DMS114 treated with DMSO at 0.1 percent for 48 hours (cell line): ENCODE data around the gene LAG3.

Experiments
- DNase-seq: peaks from one replicate; lab custom pipeline; 2025; ENCODE audit not compliant: unreplicated experiment; lab: John Stamatoyannopoulos, UW

LAG3 gene

DNA sequence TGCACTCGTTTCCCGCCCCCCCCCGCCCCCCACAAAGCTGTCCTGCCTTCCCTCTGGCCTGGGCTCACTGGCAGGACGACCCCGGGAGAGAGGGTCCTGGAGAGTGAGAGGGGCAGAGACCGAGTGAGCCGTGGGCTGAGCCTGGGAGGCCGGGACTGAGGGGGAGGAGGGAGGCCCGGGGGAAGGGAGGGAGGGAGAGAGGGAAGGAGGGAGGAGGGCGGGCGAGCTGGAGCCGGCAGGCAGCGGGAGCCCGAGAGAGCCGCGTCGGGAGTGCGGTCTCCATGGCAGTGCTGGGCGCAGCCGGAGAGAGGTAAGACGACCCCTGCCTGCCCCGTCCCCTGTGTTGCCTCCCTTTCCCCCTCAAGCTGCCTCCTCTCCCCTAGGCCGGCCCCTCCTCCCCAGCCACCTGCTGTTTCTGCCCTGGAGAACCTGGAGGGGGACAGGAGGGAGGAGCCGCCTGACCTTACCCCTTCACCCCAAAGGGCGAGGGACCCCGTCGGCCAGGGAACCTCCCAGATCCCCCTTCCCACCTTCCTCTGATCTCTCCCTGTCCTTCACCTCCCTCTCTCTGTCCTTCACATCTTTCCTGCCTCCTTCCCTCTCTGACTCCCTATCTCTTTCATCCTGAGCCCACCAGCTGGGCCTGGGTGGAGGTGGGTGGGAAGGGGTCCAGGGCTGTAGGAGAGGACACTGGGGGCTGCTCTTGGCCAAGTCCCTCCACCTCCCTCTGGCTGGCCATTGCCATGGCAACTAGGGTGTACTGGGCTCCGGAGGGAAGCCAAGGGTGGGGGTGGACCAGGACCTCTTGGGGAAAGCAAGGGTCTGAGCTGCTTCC is 49.5 kb downstream of the LAG3 start, which contains the start of gene GPR162:
Gene GPR162 (plus strand): TSS at position 231 of the 835 bp plus-strand sequence. CDS start 2,078 bp downstream, outside the sequence.
- DNase-seq, result no peak

GRCh38 chr12:6822426-6823135 is 50.3 kb downstream of the LAG3 start:
- no peak for DNase-seq

DNA sequence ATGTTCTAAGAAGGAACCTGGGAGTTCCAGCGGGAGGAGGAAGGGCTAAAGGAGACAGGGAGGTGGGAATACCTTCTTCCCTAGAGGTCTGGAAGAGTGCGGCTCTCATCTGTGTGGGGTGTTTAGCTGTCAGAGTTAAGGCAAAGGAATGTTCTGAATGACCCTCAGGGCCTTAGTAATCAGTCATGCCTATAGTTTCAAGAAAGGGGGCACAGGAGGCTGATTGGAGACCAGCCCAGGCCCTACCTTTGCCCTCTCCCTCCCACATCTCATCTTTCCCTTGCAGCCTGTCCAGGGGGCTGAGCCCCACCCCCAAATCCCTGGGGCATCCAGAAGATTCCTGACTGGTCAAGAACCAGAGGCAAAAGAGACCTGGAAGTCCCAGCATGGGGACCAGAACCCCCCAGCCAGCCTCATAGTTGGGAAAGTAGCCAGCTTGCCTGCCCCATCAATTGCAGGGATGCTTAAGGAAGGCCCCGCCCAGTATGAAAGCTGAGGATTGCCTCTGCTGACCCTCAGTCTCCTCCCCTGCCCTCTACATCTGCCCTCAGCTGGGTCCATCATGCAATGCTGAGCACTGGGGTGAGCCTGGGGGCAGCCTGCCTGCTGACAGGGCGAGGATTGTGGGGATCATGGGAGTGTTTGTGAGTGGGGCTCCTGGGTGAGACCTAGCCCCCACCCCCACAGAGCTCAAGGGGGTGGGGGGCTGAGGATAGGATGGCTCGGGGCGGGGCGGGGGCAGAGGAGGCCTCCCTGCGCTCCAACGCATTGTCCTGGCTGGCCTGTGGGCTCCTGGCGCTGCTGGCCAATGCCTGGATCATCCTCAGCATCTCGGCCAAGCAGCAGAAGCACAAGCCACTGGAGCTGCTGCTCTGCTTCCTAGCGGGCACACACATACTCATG is 51.1 kb downstream of the LAG3 start:
- no peak for DNase-seq

DNA sequence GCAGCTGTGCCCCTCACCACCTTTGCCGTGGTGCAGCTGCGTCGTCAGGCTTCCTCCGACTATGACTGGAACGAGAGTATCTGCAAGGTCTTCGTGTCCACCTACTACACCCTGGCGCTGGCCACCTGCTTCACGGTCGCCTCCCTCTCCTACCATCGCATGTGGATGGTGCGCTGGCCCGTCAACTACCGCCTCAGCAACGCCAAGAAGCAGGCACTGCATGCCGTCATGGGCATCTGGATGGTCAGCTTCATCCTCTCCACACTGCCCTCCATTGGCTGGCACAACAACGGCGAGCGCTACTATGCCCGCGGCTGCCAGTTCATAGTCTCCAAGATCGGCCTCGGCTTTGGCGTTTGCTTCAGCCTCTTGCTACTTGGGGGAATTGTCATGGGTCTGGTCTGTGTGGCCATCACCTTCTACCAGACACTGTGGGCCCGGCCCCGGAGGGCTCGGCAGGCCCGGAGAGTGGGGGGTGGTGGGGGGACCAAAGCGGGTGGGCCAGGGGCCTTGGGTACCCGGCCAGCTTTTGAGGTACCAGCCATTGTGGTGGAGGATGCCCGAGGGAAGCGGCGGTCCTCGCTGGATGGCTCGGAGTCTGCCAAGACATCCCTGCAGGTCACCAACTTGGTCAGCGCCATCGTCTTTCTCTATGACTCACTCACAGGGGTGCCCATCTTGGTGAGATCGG is 51.9 kb downstream of the LAG3 start:
- no peak for DNase-seq

DNA sequence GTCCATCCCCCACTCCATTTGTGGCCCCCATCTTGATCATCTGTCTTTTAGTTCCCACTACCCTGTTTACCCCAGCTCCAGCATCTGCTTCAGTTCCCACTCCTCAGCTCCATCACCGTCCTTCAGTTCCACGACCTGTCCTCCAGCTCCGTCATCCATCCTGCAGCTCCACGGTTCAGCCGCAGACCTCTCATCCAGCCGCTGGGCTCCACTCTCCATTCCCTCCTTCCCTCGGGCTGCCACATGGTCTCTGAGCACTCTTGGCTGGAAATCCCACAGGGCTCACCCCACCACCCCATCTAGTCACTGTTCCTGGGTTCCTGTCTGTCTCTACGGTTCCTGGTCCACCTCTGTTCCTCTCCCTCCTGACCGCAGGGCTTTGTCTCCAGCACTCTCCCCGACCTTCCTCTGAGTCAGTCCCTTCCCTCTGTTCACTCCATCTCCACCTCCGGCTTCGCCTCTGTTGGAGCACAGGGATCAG is 52.6 kb downstream of the LAG3 start:
- DNase-seq, result no peak

DNA sequence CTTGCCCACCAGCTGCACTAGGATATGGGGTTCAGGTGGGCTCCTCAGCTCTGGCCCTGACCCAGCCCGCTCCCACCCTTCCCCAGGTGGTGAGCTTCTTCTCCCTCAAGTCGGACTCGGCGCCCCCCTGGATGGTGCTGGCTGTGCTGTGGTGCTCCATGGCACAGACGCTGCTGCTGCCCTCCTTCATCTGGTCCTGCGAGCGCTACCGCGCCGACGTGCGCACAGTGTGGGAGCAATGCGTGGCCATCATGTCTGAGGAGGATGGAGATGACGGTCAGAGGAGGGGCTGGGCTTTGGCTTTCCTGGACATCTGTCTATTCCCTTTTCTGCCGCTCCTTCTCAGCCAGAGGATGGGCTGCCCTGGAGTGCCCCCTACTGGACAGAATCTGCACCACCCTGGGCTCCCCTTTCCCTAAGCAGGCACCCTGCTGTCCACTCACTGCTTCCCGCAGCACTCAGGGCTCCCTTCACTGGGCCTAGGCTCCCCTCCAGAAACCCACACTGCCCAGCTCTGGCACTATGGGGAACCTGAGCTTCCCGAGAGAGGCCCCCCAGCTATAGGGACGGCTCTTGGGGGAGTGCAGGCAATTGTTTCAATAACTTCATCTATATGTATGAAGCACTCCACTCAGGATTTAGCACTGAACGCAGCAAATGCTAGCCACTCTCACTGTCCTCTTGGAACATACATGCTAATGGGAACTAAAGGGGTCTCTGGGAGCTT is 53.2 kb downstream of the LAG3 start:
- DNase-seq, result peak; percentile 85

GRCh38 chr12:6826125-6826733 is 53.9 kb downstream of the LAG3 start:
- DNase-seq, result no peak

GRCh38 chr12:6826734-6827436 is 54.6 kb downstream of the LAG3 start:
- no peak for DNase-seq

DNA sequence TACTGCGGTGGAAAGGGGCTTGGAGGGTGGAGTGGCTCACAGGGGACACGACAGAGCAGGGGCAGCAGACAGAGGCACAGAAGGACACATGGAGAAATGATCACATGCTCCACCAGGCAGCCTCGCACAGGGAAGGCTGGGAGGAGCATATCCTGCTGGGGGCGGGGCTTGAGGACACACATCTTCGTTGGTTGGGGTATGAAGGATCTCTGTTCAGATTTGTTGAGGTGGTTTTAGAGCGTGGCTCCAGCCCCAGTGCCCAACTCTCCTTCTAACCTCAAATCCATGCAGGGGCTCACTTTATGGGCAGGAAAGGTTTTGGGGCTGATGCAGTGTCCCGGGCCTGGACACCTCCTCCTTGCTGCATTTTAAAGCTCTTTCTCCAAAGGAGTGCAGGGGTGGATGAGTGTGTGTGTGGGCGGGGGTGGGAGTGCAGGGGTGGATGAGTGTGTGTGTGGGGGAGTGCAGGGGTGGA is 55.2 kb downstream of the LAG3 start:
- peak; percentile 33 for DNase-seq
